T-cell (primary cell): ENCODE measurements around the gene LSAMP. TPM values are rescaled to one million over a fixed set of nuclear protein-coding genes. Genes with fewer than 3 reads are reported as not detected.

ENCODE experiments used
- ATAC-seq, 4 experiments: fragments of 200-7000 bp in 3 of 4; fragments of 150-1000 bp in 1 of 4; cut with Tn5 transposase; replicated peaks in 1 of 4; 1 replicate in 3 of 4; 2 replicates in 1 of 4; pipeline ENCODE4 v1.10.0; 2021; ENCODE audit warnings: moderate library complexity in 3 of 4, mild to moderate bottlenecking in 2 of 4, moderate number of reproducible peaks in 1 of 4
- CTCF ChIA-PET, 2 donors: fragments of 300-600 bp; sonication (Branson Sonifier 250); formaldehyde crosslinking; loops; one replicate each; lab custom pipeline; 2022; ENCODE audit warnings: antibody characterized with exemption in 2 of 2; lab: Charles Lee
- POLR2A ChIA-PET, 2 donors: fragments of 300-600 bp; sonication (Branson Sonifier 250); formaldehyde crosslinking; loops; one replicate each; lab custom pipeline; 2022; ENCODE audit warnings: antibody characterized with exemption in 2 of 2; lab: Charles Lee
- DNase-seq, 35 experiments: peaks; one replicate each; pipeline versions ENCODE4 v3.0.0 to v3.0.0-alpha.2; 2013 to 2023
- H3K27ac ChIP-seq: one replicate; pipeline ENCODE4 v1.5.1; 2013; ENCODE audit warnings: low read length
- H3K27me3 ChIP-seq, 2 experiments: replicated peaks in 1 of 2; 1 replicate in 1 of 2; 2 replicates in 1 of 2; pipeline versions ENCODE4 v1.6.1 to v1.7.0; 2013; ENCODE audit warnings: low read length in 1 of 2, mixed read lengths in 1 of 2; ENCODE audit not compliant: control insufficient read depth in 2 of 2, insufficient read depth in 2 of 2; ENCODE audit errors: extremely low read depth in 1 of 2
- H3K36me3 ChIP-seq, 2 donors: 1 replicate in 1 of 2; 2 replicates in 1 of 2; pipeline versions ENCODE4 v1.6.1 to v1.7.0; 2013; ENCODE audit warnings: low read length in 1 of 2; ENCODE audit not compliant: control insufficient read depth in 2 of 2, insufficient read depth in 1 of 2; ENCODE audit errors: extremely low read depth in 1 of 2
- H3K4me1 ChIP-seq, 2 experiments: 1 replicate in 1 of 2; 2 replicates in 1 of 2; pipeline versions ENCODE4 v1.6.1 to v1.7.0; 2013; ENCODE audit warnings: low read length in 2 of 2, mixed read lengths in 1 of 2; ENCODE audit not compliant: insufficient read depth in 2 of 2, control insufficient read depth in 1 of 2; ENCODE audit errors: extremely low read depth in 1 of 2
- H3K4me3 ChIP-seq, 2 donors: 1 replicate in 1 of 2; 2 replicates in 1 of 2; pipeline versions ENCODE4 v1.5.1 to v1.7.0; 2013; ENCODE audit warnings: mild to moderate bottlenecking in 2 of 2, low read length in 1 of 2, moderate library complexity in 1 of 2; ENCODE audit not compliant: control insufficient read depth in 1 of 2; ENCODE audit errors: extremely low read depth in 1 of 2
- H3K9me3 ChIP-seq: 2 replicates; pipeline ENCODE4 v1.7.0; 2013
- H3K27ac Mint-ChIP-seq, 2 donors: one replicate each; pipeline ENCODE4 v1.8.0; 2020 to 2021; ENCODE audit warnings: mild to moderate bottlenecking in 2 of 2, mixed read lengths in 2 of 2
- H3K27me3 Mint-ChIP-seq, 2 donors: one replicate each; pipeline ENCODE4 v1.8.0; 2021 to 2022; ENCODE audit warnings: mixed read lengths in 2 of 2
- H3K36me3 Mint-ChIP-seq: one replicate; pipeline ENCODE4 v1.8.0; 2021; ENCODE audit warnings: mixed read lengths
- H3K4me1 Mint-ChIP-seq, 3 donors: one replicate each; pipeline ENCODE4 v1.8.0; 2020 to 2022; ENCODE audit warnings: mixed read lengths in 3 of 3, mild to moderate bottlenecking in 1 of 3
- H3K4me3 Mint-ChIP-seq, 3 donors: one replicate each; pipeline ENCODE4 v1.8.0; 2020 to 2022; ENCODE audit warnings: mild to moderate bottlenecking in 3 of 3, mixed read lengths in 3 of 3, moderate library complexity in 3 of 3
- H3K9me3 Mint-ChIP-seq, 3 donors: one replicate each; pipeline ENCODE4 v1.8.0; 2020 to 2022; ENCODE audit warnings: mixed read lengths in 3 of 3
- WGBS: methylation state at CpG from one replicate; pipeline ENCODE4 v1.1.5; 2013; ENCODE audit warnings: missing lambda C conversion rate; ENCODE audit not compliant: insufficient coverage; 5-methylcytosine and 5-hydroxymethylcytosine counted together
- total RNA-seq, 35 experiments: library from RNA in 6 of 35; stranded (reverse) in 6 of 35; fragments of 120-200 nt in 1 of 35; gene quantifications; one replicate each; pipeline versions ENCODE4 v1.2.1 to v1.2.4 and lab custom pipeline; 2013 to 2026

The LSAMP gene
- total RNA-seq, 5 donors from 2014 or later (not counting 1 experiment from before 2014, with no cell fraction given) = 0.03 to 0.28 (median 0.06) TPM; not detected in 2

DNA sequence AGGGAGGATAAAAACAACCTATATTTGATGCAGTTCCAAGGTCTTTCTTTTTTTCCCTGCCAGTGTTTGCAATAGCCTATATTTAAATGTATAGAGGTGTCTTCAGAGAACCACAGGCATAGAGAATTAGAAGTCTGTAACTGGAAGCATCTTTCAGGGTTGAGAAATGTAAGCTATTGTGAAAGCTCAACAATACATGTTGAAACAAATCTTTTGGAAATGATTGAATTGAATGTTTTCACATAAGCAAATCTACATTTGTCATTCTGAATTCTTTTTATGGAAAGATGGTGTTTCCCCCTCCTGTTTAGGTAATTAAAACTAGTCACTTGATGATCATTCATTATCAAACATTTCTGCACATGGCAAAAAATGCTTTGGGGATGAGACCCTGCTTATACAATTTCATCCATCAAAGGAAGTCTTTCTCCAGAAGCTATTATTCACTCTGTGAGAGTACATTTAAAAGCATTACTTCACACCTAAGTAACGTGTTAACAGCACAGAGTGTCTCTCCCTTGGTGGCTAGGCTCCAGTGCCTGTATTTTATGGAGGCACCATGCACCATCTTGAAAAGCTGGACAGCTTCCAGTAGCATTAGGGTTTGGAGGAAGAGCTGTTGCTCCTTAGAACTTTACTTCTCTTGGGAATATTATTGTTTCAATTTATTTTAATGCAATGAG, 406.2 kb downstream of the LSAMP start:
- no peak for DNase-seq
- H3K27ac Mint-ChIP-seq = no peak overlapping the region
- no peak overlapping the region for H3K27ac ChIP-seq
- H3K9me3 ChIP-seq = no peaks in the 10 kb centered on the region
- H3K27me3 ChIP-seq = no peaks in the 10 kb centered on the region
- H3K36me3 ChIP-seq = no peaks in the 10 kb centered on the region
- ChIA-PET POLR2A (no interaction called here), CTCF (no interaction called here)
- no CpG with 5 or more reads among the region's 1 CpG for WGBS
- no peak for ATAC-seq
- no peak overlapping the region for H3K4me3 Mint-ChIP-seq
- H3K36me3 Mint-ChIP-seq = no peaks in the 10 kb centered on the region
- H3K9me3 Mint-ChIP-seq = peaks cover 0 to 4% (median 3%) of the 10 kb centered on the region in 3 donors
- no peaks in the 10 kb centered on the region for H3K4me1 Mint-ChIP-seq
- H3K4me1 ChIP-seq = no peaks in the 10 kb centered on the region
- H3K4me3 ChIP-seq = no peak overlapping the region
- H3K27me3 Mint-ChIP-seq = peaks cover 0 to 7% of the 10 kb centered on the region in 2 donors

DNA sequence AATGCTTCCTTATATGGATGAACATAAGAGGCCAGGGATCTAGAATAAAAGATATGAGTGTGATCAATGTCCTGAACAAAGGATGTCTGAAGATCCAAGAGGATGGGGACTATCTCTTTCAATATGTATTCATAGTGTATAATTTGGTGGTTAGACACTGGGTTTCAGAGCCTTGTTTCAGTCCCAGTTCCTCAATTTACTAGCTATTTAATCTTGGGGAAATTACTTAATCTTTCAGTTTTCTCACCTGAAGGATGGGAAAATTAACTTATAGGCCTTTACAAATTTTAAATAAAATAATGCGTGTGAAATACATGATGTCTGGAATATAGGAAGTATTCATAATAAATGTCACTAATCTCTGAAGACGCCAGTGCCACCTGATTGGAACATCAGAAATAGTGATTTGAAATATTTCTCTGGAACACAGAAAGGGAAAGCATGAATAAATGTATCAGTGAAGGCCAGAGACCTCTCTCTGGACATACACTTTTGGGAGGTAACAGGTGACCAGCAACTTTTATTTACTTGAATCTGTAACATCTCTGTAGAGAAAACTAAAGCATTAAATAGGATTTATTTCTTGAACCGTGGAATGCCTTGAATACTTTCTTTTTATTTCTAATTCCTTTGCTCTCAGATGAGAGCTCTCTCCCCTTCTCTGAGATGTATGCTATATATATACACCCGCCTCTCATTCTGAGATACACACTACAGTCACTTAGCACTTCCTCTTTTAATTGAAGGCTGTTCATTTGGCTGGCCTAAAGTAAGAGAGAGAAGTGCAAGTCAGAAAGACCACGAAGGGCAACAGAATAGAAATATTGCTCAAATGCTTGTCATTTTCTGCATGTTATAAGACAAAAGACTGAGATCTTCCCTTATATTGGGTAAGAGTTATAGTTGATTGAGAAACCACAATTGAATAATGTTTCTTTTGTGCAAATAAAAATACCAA, 407.1 kb downstream of the LSAMP start:
- Histone ChIP-seq H3K27ac (no peak overlapping the region), H3K36me3 (no peaks in the 10 kb centered on the region), H3K4me1 (no peaks in the 10 kb centered on the region), H3K9me3 (no peaks in the 10 kb centered on the region), H3K27me3 (no peaks in the 10 kb centered on the region), H3K4me3 (no peak overlapping the region)
- no peak for DNase-seq
- ChIA-PET POLR2A (interaction anchor here in 1 of 2 donors (0.6 kb wide), 1 partner anchor 11 kb away, joined by 3 read pairs; no protein-coding TSS in a partner anchor), CTCF (no interaction called here)
- no CpG with 5 or more reads among the region's 5 CpGs for WGBS
- ATAC-seq = no peak
- Mint-ChIP-seq H3K9me3 (peaks cover 0 to 4% (median 3%) of the 10 kb centered on the region in 3 donors), H3K27ac (no peak overlapping the region), H3K36me3 (no peaks in the 10 kb centered on the region), H3K4me3 (no peak overlapping the region), H3K4me1 (no peaks in the 10 kb centered on the region), H3K27me3 (peaks cover 0 to 6% of the 10 kb centered on the region in 2 donors)

DNA sequence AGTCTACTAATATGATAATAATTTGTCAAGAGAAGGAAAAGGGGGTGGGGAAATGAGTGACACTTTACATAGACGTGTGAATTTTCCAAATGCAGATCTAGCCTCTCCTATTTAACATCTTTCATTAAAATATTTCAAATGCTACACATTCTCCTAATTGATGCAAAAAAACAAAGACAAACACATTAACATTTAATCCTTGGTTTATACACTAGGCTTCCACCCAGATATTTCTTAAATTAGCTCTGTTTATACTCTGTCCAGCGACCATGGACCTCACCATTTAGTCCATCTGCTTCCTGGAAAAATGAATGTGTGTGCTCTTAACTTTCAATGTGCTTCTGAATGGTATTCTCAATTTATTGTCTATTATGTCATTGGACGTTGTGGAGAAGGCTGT, 409.9 kb downstream of the LSAMP start:
- H3K4me3 ChIP-seq = no peak overlapping the region
- no peak for DNase-seq
- no peak overlapping the region for H3K27ac ChIP-seq
- no peaks in the 10 kb centered on the region for H3K36me3 Mint-ChIP-seq
- ChIA-PET CTCF (no interaction called here), POLR2A (no interaction called here)
- no peaks in the 10 kb centered on the region for H3K4me1 Mint-ChIP-seq
- no peak overlapping the region for H3K27ac Mint-ChIP-seq
- H3K9me3 Mint-ChIP-seq = peaks cover 0 to 3% (median 0%) of the 10 kb centered on the region in 3 donors
- no CpG with 5 or more reads among the region's 3 CpGs for WGBS
- no peak for ATAC-seq
- H3K4me1 ChIP-seq = no peaks in the 10 kb centered on the region
- H3K27me3 Mint-ChIP-seq = peaks cover 0 to 3% of the 10 kb centered on the region in 2 donors
- no peak overlapping the region for H3K4me3 Mint-ChIP-seq
- H3K27me3 ChIP-seq = no peaks in the 10 kb centered on the region
- no peaks in the 10 kb centered on the region for H3K36me3 ChIP-seq
- H3K9me3 ChIP-seq = no peaks in the 10 kb centered on the region

- no peaks in the 10 kb centered on the region for H3K4me1 Mint-ChIP-seq
- Histone ChIP-seq H3K36me3 (no peaks in the 10 kb centered on the region), H3K27ac (no peak overlapping the region), H3K4me3 (no peak overlapping the region), H3K4me1 (no peaks in the 10 kb centered on the region), H3K9me3 (no peaks in the 10 kb centered on the region), H3K27me3 (no peaks in the 10 kb centered on the region)
- H3K36me3 Mint-ChIP-seq = no peaks in the 10 kb centered on the region
- ChIA-PET CTCF (no interaction called here), POLR2A (no interaction called here)
- H3K27me3 Mint-ChIP-seq = peaks cover 0 to 3% of the 10 kb centered on the region in 2 donors
- peaks cover 0 to 3% (median 0%) of the 10 kb centered on the region in 3 donors for H3K9me3 Mint-ChIP-seq
- no peak overlapping the region for H3K27ac Mint-ChIP-seq
- no peak for DNase-seq
- no peak overlapping the region for H3K4me3 Mint-ChIP-seq
- no peak for ATAC-seq
- no CpG with 5 or more reads among the region's 1 CpG for WGBS
Measured at GRCh38 chr3:116034794-116035193, 410.5 kb downstream of the LSAMP start.

- Histone ChIP-seq H3K27me3 (no peaks in the 10 kb centered on the region), H3K36me3 (no peaks in the 10 kb centered on the region), H3K4me1 (no peaks in the 10 kb centered on the region), H3K27ac (no peak overlapping the region), H3K9me3 (no peaks in the 10 kb centered on the region), H3K4me3 (no peak overlapping the region)
- CTCF ChIA-PET = no interaction called here
- POLR2A ChIA-PET = no interaction called here
- Mint-ChIP-seq H3K4me1 (no peaks in the 10 kb centered on the region), H3K9me3 (no peaks in the 10 kb centered on the region), H3K27ac (no peak overlapping the region), H3K36me3 (no peaks in the 10 kb centered on the region), H3K27me3 (no peaks in the 10 kb centered on the region), H3K4me3 (no peak overlapping the region)
- no peak for DNase-seq
- 43% methylated on average over 2 of the region's 2 CpGs for WGBS
- ATAC-seq = no peak
Measured at GRCh38 chr3:116034086-116034485, 411.2 kb downstream of the LSAMP start.

- H3K36me3 ChIP-seq = no peaks in the 10 kb centered on the region
- Mint-ChIP-seq H3K27me3 (no peaks in the 10 kb centered on the region), H3K36me3 (no peaks in the 10 kb centered on the region), H3K4me1 (no peaks in the 10 kb centered on the region), H3K27ac (no peak overlapping the region), H3K9me3 (no peaks in the 10 kb centered on the region), H3K4me3 (no peak overlapping the region)
- 87% methylated on average over 3 of the region's 10 CpGs for WGBS
- ChIA-PET CTCF (no interaction called here), POLR2A (no interaction called here)
- no peaks in the 10 kb centered on the region for H3K27me3 ChIP-seq
- no peak overlapping the region for H3K27ac ChIP-seq
- no peaks in the 10 kb centered on the region for H3K4me1 ChIP-seq
- H3K4me3 ChIP-seq = no peak overlapping the region
- no peak for ATAC-seq
- DNase-seq = no peak
- no peaks in the 10 kb centered on the region for H3K9me3 ChIP-seq
Measured at GRCh38 chr3:116033516-116033915, 411.8 kb downstream of the LSAMP start.
